Measurements from ENCODE around the gene B4GALNT4. TPM values are rescaled to one million over a fixed set of nuclear protein-coding genes. Genes with fewer than 3 reads are reported as not detected.
A peak's percentile ranks its signal among the peaks of the same experiment; 100 is the strongest.
"Not testable (repeated sequence)": the region's sequence is repeated elsewhere in the genome, so short reads cannot be mapped to it uniquely, and the experiment has no call there.

The B4GALNT4 gene
- total RNA-seq = 10 to 100 TPM in 1 of 4 donors, 1 to 10 TPM in 3; 3.2 to 10.6 (median 4.8) TPM

GRCh38 chr11:369336-370018 lies at the start of gene B4GALNT4:
TSS of gene B4GALNT4 (plus strand) at chr11:369499. CDS start at chr11:369804, 305 bp downstream.
- ATAC-seq = peak; percentile 79
- no CpG with 5 or more reads among the region's 118 CpGs for WGBS, 2 donors (ENCODE audit: low coverage in 1 of 2)
- H3K9me3 ChIP-seq = no peaks in the 10 kb centered on the region
- H3K36me3 ChIP-seq = peaks cover 0 to 6% of the 10 kb centered on the region in 2 donors
- H3K4me3 ChIP-seq = peak within 1 kb of the TSS; percentile 26 to 56
- H3K4me1 ChIP-seq = peaks cover 0 to 29% (median 8%) of the 10 kb centered on the region in 3 donors
- peaks cover 28% of the 10 kb centered on the region for H3K27me3 ChIP-seq
- TF ChIP-seq CTCF (IDR thresholded peaks at IDR 0.05) (no peak), POLR2A (IDR thresholded peaks at IDR 0.05) (no peak), POLR2AphosphoS5 (IDR thresholded peaks at IDR 0.05) (no peak), EP300 (IDR thresholded peaks at IDR 0.05) (no peak)
- H3K27ac ChIP-seq = peak within 1 kb of the TSS in 2 of 4 donors; percentile 41 to 50

- not testable (repeated sequence) for H3K9me3 ChIP-seq, ATAC-seq
- Histone ChIP-seq H3K27me3 (peaks cover 17% of the 10 kb centered on the region), H3K4me3 (peak overlapping the region; percentile 79 to 96), H3K27ac (peak overlapping the region; percentile 96 to 99 (median 97)), H3K4me1 (peaks cover 4 to 52% (median 11%) of the 10 kb centered on the region in 3 donors), H3K36me3 (peaks cover 0 to 13% of the 10 kb centered on the region in 2 donors)
- no CpG with 5 or more reads among the region's 10 CpGs for WGBS, 2 donors (ENCODE audit: low coverage in 1 of 2)
Measured at GRCh38 chr11:319888-320273, 49.4 kb upstream of the B4GALNT4 start.

GRCh38 chr11:324156-324555 lies 45.1 kb upstream of the B4GALNT4 start:
- Histone ChIP-seq H3K36me3 (no peaks in the 10 kb centered on the region), H3K9me3 (no peaks in the 10 kb centered on the region), H3K27ac (peak overlapping the region; percentile 8 to 88 (median 85)), H3K27me3 (no peaks in the 10 kb centered on the region), H3K4me1 (peaks cover 12 to 56% (median 31%) of the 10 kb centered on the region in 3 donors), H3K4me3 (no peak overlapping the region)
- WGBS, 2 donors (ENCODE audit: low coverage in 1 of 2) = 51 to 54% methylated on average over 7 to 11 of the region's 11 CpGs
- TF ChIP-seq EP300 (IDR thresholded peaks at IDR 0.05) (no peak), POLR2AphosphoS5 (IDR thresholded peaks at IDR 0.05) (no peak), POLR2A (IDR thresholded peaks at IDR 0.05) (no peak)
- ATAC-seq = no peak

- H3K36me3 ChIP-seq, ATAC-seq, H3K27me3 ChIP-seq, H3K9me3 ChIP-seq, H3K4me3 ChIP-seq: not testable (repeated sequence)
- TF ChIP-seq POLR2AphosphoS5 (IDR thresholded peaks at IDR 0.05) = peak; percentile 33
- Histone ChIP-seq H3K27ac (peak overlapping the region; percentile 85 to 88 (median 86)), H3K4me1 (peaks cover 12 to 56% (median 31%) of the 10 kb centered on the region in 3 donors)
- 33 to 39% methylated on average over 14 to 18 of the region's 34 CpGs for WGBS, 2 donors (ENCODE audit: low coverage in 1 of 2)
Measured at GRCh38 chr11:324593-325517, 44.4 kb upstream of the B4GALNT4 start.

- WGBS, 2 donors (ENCODE audit: low coverage in 1 of 2) = 72 to 79% methylated on average over 12 to 30 of the region's 30 CpGs
- Histone ChIP-seq H3K27me3 (no peaks in the 10 kb centered on the region), H3K4me1 (peaks cover 12 to 56% (median 31%) of the 10 kb centered on the region in 3 donors), H3K36me3 (no peaks in the 10 kb centered on the region), H3K9me3 (no peaks in the 10 kb centered on the region), H3K4me3 (no peak overlapping the region), H3K27ac (peak overlapping the region; percentile 39 to 88 (median 85))
- TF ChIP-seq POLR2AphosphoS5 (IDR thresholded peaks at IDR 0.05) = no peak
- no peak for TF ChIP-seq POLR2A (IDR thresholded peaks at IDR 0.05)
- TF ChIP-seq CTCF (IDR thresholded peaks at IDR 0.05) = no peak
- no peak for TF ChIP-seq EP300 (IDR thresholded peaks at IDR 0.05)
- no peak for ATAC-seq
Measured at GRCh38 chr11:325796-326591, 43.3 kb upstream of the B4GALNT4 start.

GRCh38 chr11:326592-326841 lies 42.8 kb upstream of the B4GALNT4 start:
- no peak for ATAC-seq
- Histone ChIP-seq H3K9me3 (no peaks in the 10 kb centered on the region), H3K27ac (peak overlapping the region; percentile 39 to 88 (median 85)), H3K4me1 (peaks cover 12 to 56% (median 31%) of the 10 kb centered on the region in 3 donors), H3K27me3 (no peaks in the 10 kb centered on the region), H3K4me3 (no peak overlapping the region), H3K36me3 (no peaks in the 10 kb centered on the region)
- WGBS, 2 donors (ENCODE audit: low coverage in 1 of 2) = no CpG with 5 or more reads among the region's 6 CpGs
- TF ChIP-seq POLR2AphosphoS5 (IDR thresholded peaks at IDR 0.05) (no peak), EP300 (IDR thresholded peaks at IDR 0.05) (no peak), CTCF (IDR thresholded peaks at IDR 0.05) (no peak), POLR2A (IDR thresholded peaks at IDR 0.05) (no peak)
